B cell (primary cell): Measurements from ENCODE around the gene TP53BP2.

Source experiments
- EZH2 ChIP-seq: IDR thresholded peaks from 2 replicates; pipeline ENCODE4 v1.6.1; 2012; ENCODE audit warnings: borderline replicate concordance, low read depth, mild to moderate bottlenecking, moderate library complexity, low read length; ENCODE audit not compliant: insufficient read depth, poor library complexity, severe bottlenecking
- TF ChIP-seq, protein P1 (sequence below): fragments of 200-600 bp; IDR thresholded peaks from one replicate; pipeline ENCODE4 v1.8.0; 2022; ENCODE audit warnings: antibody characterized with exemption, mild to moderate bottlenecking

GRCh38 chr1:223802032-223802431, 43.7 kb downstream of the TP53BP2 start:
- TF ChIP-seq, protein P1, sequence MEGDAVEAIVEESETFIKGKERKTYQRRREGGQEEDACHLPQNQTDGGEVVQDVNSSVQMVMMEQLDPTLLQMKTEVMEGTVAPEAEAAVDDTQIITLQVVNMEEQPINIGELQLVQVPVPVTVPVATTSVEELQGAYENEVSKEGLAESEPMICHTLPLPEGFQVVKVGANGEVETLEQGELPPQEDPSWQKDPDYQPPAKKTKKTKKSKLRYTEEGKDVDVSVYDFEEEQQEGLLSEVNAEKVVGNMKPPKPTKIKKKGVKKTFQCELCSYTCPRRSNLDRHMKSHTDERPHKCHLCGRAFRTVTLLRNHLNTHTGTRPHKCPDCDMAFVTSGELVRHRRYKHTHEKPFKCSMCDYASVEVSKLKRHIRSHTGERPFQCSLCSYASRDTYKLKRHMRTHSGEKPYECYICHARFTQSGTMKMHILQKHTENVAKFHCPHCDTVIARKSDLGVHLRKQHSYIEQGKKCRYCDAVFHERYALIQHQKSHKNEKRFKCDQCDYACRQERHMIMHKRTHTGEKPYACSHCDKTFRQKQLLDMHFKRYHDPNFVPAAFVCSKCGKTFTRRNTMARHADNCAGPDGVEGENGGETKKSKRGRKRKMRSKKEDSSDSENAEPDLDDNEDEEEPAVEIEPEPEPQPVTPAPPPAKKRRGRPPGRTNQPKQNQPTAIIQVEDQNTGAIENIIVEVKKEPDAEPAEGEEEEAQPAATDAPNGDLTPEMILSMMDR, result no peak
- TF ChIP-seq EZH2, result no peak
